Measurements from ENCODE around the gene AIFM3.

Gene AIFM3

DNA sequence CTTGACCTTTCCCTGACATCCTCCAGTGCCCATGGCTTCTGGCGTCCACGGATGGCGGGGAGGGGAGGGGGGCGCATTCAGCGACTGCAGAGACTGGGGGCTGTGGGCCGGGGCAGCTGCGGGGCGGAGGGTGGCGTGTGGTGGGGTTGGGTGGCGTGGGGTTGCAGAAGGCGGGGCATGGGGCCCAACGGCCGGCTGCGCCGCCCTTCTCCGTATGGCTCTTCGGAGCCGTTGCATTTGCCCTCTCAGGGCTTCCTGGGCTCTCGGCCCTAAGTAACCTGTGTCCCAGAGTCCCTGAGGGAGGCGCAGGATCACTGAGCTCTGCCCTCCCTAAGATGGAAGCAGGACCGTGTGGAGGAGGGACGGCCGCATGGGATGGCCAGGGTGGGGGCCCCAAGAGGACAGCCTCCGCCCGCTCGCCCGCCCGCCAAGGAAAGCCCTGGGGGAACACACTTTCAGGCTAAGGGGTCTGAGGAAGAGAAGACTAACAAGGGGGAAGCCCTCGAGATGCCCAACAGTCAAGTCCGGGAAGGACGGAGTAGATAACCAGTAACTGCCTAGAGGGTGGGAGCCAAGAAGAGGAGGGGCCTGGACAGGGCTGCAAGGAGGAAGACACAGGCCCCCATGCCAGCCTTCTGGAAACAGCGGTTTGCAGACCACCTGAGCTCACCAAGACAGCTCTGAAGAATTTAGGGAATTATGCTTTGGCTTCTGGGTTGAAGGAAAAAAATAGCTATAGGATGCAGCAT, 9.2 kb upstream of the AIFM3 start:
- ATAC-seq, result no peak
- TF ChIP-seq OSR1 (CRISPR knock-in tag; IDR thresholded peaks at IDR 0.05), result no peak
- no peak for TF ChIP-seq ZC3H10 (CRISPR knock-in tag; IDR thresholded peaks at IDR 0.05)
- TF ChIP-seq PPARA (CRISPR knock-in tag; IDR thresholded peaks at IDR 0.05; ENCODE audit: borderline replicate concordance), result no peak
- no peak for TF ChIP-seq PATZ1 (CRISPR knock-in tag; IDR thresholded peaks at IDR 0.05; ENCODE audit: borderline replicate concordance)
- TF ChIP-seq, protein P1, sequence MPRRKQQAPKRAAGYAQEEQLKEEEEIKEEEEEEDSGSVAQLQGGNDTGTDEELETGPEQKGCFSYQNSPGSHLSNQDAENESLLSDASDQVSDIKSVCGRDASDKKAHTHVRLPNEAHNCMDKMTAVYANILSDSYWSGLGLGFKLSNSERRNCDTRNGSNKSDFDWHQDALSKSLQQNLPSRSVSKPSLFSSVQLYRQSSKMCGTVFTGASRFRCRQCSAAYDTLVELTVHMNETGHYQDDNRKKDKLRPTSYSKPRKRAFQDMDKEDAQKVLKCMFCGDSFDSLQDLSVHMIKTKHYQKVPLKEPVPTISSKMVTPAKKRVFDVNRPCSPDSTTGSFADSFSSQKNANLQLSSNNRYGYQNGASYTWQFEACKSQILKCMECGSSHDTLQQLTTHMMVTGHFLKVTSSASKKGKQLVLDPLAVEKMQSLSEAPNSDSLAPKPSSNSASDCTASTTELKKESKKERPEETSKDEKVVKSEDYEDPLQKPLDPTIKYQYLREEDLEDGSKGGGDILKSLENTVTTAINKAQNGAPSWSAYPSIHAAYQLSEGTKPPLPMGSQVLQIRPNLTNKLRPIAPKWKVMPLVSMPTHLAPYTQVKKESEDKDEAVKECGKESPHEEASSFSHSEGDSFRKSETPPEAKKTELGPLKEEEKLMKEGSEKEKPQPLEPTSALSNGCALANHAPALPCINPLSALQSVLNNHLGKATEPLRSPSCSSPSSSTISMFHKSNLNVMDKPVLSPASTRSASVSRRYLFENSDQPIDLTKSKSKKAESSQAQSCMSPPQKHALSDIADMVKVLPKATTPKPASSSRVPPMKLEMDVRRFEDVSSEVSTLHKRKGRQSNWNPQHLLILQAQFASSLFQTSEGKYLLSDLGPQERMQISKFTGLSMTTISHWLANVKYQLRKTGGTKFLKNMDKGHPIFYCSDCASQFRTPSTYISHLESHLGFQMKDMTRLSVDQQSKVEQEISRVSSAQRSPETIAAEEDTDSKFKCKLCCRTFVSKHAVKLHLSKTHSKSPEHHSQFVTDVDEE (CRISPR knock-in tag; IDR thresholded peaks at IDR 0.05), result no peak
- no peak for TF ChIP-seq CSRNP3 (CRISPR knock-in tag; IDR thresholded peaks at IDR 0.05)
- TF ChIP-seq ZFP3 (CRISPR knock-in tag; IDR thresholded peaks at IDR 0.05), result no peak

DNA sequence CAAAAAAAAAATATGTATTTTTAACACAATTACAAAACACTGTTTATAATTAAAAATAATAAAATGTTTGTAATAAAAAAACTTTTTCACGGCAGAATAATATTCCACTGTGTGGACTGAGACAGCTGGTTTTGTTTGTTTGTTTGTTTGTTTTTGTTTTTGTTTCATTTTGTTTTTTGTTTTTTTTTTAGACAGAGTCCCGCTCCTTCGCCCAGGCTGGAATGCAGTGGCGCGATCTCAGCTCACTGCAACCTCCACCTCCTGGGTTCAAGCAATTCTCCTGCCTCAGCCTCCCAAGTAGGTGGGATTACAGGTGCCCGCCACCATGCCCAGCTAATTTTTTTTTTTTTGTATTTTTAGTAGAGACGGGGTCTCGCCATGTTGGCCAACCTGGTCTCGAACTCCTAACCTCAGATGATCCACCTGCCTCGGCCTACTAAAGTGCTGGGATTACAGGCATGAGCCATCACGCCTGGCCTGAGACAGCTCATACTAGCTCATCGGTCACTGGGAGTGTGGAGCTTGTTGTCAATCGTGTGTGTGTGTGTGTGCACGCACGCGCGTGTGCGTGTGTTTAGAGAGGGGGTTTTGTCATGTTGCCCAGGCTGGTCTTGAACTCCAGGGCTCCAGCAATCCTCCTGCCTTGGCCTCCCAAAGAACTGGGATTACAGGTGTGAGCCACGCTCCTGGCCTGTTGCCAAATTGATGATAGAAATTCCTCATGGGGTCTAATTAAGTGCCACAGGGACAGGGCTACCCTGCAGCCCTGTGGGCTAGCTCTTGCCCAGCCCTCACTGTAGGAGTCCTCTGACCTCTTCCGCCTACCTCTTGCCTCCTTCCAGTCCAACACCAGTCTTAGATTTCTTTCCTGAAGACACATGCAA, 7.2 kb upstream of the AIFM3 start:
- no peak for ATAC-seq
- TF ChIP-seq POU6F1 (CRISPR knock-in tag; IDR thresholded peaks at IDR 0.05; ENCODE audit: borderline replicate concordance, low read depth), result no peak
- no peak for TF ChIP-seq ZFP3 (CRISPR knock-in tag; IDR thresholded peaks at IDR 0.05)

GRCh38 chr22:20960609-20961008, 6.4 kb upstream of the AIFM3 start:
- no peak for ATAC-seq

DNA sequence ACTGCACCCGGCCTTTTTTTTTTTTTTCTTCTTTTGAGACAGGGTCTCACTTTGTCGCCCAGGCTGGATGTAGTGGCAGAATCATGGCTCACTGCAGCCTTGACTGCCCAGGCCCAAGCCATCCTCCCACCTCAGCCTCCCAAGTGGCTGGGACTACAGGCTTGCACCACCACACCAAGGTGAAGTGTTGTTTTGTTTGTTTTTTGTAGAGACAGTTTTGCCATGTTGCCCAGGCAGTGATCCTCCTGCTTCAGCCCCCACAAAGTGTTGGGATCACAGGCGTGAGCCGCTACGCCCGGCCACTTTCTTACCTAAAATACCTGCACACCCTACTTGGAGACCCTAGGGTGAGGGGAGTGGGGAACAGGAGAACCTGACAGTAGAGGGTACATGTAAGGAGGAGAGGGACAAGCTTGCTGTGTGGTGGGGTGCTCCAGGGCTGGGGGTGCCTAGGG, 4.5 kb upstream of the AIFM3 start:
- no peak for ATAC-seq
- TF ChIP-seq ZFP3 (CRISPR knock-in tag; IDR thresholded peaks at IDR 0.05) (no peak), ESRRG (CRISPR knock-in tag; IDR thresholded peaks at IDR 0.05) (no peak), ISL1 (CRISPR knock-in tag; IDR thresholded peaks at IDR 0.05) (no peak), PPARA (CRISPR knock-in tag; IDR thresholded peaks at IDR 0.05; ENCODE audit: borderline replicate concordance) (no peak), POU6F1 (CRISPR knock-in tag; IDR thresholded peaks at IDR 0.05; ENCODE audit: borderline replicate concordance, low read depth) (no peak)

More at GRCh38 chr22:20960609-20961008, 6.4 kb upstream of the AIFM3 start:
- TF ChIP-seq ZNF565 (CRISPR knock-in tag; conservative IDR thresholded peaks at IDR 0.05; ENCODE audit: low read depth) (no peak), GLIS3 (CRISPR knock-in tag; IDR thresholded peaks at IDR 0.05) (no peak), ZFP3 (CRISPR knock-in tag; IDR thresholded peaks at IDR 0.05) (no peak), POU6F1 (CRISPR knock-in tag; IDR thresholded peaks at IDR 0.05; ENCODE audit: borderline replicate concordance, low read depth) (no peak), ZFP30 (CRISPR knock-in tag; IDR thresholded peaks at IDR 0.05) (no peak), RARB (CRISPR knock-in tag; IDR thresholded peaks at IDR 0.05) (no peak), CSDC2 (CRISPR knock-in tag; IDR thresholded peaks at IDR 0.05) (no peak)

Data from SK-N-SH treated with all-trans-retinoic acid at 6 μM for 48 hours (cell line).